ENCODE measurements around the gene MFAP3L.

DNA sequence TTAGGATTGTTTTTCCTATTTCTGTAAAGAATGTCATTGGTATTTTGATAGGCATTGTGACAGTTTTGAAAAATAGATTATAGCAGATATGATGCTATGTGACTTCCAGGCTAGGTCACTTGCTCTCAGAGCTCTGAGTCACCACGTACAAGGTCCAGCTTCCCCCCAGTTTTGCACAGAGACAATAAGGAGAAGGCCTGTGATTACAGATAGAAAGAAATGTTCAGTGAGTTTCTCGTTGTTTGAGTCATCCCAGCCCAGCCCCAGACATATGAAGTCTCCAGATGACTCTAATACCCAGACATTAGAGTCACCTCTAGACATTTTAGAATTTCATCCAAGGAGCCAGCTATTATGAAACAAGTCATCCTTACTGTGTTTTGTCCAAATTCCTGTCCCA is 57.2 kb downstream of the MFAP3L start:
- TF ChIP-seq POLR2AphosphoS5 (IDR thresholded peaks at IDR 0.05; ENCODE audit: low read depth, low read length) (no peak), SIN3A (IDR thresholded peaks at IDR 0.05; ENCODE audit: borderline replicate concordance, insufficient read depth, low read length) (no peak)

All from PFSK-1 (cell line).